GM19351 (cell line): ENCODE results near the gene PCLO.
"Not testable (repeated sequence)": the region's sequence is repeated elsewhere in the genome, so short reads cannot be mapped to it uniquely, and the experiment has no call there.

Experiments
- ATAC-seq: cut with Tn5 transposase; IDR thresholded peaks from one replicate; pipeline ENCODE4 v1.9.1; 2021; ENCODE audit warnings: mild to moderate bottlenecking, moderate library complexity; ENCODE audit not compliant: unreplicated experiment

PCLO gene

GRCh38 chr7:83053965-83054364 lies 108.7 kb downstream of the PCLO start:
- no peak for ATAC-seq

- no peak for ATAC-seq
Measured at GRCh38 chr7:83040484-83040883, 122.2 kb downstream of the PCLO start.

GRCh38 chr7:83038787-83039186 lies 123.9 kb downstream of the PCLO start:
- no peak for ATAC-seq

- ATAC-seq: no peak
Measured at GRCh38 chr7:83036721-83037380, 125.8 kb downstream of the PCLO start.

GRCh38 chr7:83036130-83036529 lies 126.6 kb downstream of the PCLO start:
- ATAC-seq: no peak

DNA sequence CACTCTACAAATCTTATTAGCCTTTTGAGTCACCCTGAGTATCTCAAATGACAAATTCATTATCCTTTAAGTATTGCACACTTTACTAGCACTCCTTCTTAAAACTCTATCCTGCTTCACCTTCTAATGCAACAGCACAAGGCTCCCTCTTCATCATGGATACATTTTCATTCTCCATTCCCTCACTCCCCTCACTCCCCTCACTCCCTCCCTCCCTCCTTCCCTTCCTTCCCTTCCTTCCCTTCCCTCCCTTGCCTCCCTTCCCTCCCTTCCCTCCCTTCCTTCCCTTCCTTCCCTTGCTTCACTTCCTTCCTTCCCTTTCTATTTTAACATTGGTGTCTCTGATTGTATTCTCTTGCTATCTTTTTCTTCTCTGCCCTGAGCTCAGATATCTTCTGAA lies 130.5 kb downstream of the PCLO start:
- no peak for ATAC-seq

DNA sequence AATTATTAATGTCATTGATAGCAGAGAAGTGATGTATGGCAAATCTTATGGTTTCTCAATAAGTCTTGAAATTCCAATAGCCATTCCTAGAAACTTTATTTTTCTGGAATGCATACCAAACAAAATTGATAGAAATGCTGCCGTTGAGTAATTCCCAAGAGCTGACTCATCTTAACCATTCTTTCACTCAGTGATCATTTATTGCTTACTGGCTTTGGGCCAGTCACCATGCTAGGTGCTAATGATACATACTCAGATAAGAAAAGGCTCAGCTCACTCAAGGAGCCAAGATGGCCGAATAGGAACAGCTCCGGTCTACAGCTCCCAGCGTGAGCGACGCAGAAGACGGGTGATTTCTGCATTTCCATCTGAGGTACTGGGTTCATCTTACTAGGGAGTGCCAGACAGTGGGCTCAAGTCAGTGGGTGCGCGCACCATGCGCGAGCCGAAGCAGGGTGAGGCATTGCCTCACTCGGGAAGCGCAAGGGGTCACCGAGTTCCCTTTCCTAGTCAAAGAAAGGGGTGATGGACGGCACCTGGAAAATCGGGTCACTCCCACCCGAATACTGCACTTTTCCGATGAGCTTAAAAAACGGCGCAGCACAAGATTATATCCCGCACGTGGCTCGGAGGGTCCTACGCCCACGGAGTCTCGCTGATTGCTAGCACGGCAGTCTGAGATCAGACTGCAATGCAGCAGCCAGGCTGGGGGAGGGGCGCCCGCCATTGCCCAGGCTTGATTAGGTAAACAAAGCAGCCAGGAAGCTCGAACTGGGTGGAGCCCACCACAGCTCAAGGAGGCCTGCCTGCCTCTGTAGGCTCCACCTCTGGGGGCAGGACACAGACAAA lies 138.6 kb downstream of the PCLO start:
- ATAC-seq: not testable (repeated sequence)

- ATAC-seq: no peak
Measured at GRCh38 chr7:83021032-83021431, 141.7 kb downstream of the PCLO start.

DNA sequence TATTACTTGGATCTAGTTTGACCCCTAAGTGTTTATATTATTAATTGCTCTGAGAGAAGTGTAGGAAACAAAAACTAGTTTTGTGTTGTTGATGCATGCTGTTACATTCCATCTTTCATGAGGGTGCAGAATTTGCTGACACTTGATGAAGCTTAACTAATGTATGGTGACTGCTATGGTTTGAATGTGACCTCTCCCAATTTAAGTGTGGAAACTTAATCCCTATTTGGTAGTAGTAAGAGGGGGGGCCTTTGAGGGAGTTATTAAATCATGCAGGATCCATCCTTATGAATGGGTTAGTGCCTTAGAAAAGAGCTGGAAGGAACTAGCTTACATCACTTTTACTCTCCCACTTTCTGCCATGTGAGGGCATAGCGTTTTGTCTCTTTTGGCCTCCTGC lies 142.5 kb downstream of the PCLO start:
- no peak for ATAC-seq

DNA sequence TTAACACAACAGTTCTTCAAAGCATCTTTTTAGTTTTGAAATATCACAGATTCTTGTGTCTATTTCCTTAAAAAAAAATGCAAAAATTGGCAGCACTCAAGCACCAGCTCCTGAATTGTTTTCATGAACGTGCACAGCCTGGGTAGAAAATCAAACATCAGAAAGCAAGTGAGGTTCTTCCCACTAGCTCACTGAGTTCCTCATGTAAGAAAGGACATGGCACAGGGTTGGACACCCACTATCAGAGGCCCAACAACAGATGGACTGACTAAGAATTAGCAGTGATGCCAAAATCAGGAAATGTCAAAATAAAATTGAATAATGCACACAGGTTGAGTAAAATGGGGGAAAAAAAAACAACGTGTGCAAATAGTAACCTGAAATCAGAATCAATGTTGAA lies 146.8 kb downstream of the PCLO start:
- ATAC-seq: no peak

DNA sequence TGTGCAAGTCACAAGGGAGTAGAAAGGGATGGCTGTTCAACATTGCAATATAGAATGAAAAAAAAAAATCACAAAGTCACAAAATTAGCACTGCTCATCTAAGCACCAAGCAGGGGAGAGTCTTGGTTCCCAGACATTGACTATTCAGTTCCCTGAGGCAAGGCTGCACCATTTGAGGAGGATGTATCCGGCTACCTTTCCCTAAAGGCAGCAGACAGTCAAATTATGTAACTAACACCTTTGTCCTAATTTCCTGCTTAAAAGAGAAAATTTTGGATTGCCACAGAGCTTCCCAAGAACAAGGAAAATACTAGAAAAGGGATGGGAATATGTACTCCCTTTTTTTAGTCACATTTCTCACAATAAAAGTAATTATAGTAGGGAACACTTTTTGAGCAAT lies 148.1 kb downstream of the PCLO start:
- no peak for ATAC-seq

GRCh38 chr7:83011954-83012353 lies 150.7 kb downstream of the PCLO start:
- ATAC-seq: no peak

GRCh38 chr7:83005410-83005809 lies 157.3 kb downstream of the PCLO start:
- ATAC-seq: no peak

GRCh38 chr7:83001362-83002040 lies 161.2 kb downstream of the PCLO start:
- ATAC-seq: no peak

DNA sequence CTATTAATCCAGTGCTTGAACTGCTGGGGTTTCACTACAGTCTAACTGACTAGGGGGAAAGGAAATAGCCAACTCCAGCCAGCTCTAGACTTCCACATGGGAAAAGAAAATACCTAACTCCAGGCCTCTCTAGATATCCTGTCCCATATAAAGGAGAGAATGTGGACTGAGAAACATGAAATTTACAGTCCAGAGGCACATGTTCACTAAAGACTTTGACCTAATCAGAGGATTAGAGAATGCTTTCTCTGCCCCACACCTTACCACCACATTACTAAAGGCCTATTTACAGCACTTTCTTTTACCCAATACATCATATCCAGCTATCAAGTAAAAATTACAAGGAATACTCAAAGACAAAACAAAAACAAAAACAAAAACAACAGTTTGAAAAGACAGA lies 164.2 kb downstream of the PCLO start:
- ATAC-seq: no peak

DNA sequence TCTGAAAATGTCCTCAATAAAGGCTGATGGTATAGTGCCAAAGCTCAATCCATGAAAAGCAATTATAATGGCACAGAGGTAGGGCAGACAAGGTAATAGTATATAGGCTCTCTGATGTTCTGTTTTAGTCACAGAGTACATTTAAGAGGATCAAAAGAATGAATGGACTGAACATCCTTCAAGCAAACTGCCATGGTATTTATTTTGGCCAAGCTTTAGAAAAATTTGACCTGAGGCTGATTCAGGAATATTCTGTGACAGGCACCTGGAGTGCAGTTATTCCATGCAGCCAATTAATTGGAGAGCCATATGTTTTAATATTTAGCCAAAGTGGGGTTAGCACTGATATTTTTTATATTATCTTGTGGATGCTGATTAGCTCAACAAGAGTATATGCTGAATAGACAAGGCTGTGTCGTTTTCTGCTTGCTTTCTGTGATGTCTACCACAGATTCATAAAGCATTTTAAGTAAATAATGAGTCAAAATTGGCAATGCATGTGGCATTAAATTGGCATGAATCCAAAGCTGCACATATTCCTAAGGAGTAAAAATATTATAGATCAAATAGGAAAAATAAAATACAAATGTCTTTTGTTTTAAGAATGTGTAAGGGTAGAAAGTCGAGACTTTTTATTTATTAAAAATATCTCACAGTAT lies 177.4 kb downstream of the PCLO start:
- ATAC-seq: no peak

- no peak for ATAC-seq
Measured at GRCh38 chr7:82980130-82980788, 182.4 kb downstream of the PCLO start.

GRCh38 chr7:82975811-82976468 lies 186.7 kb downstream of the PCLO start:
- ATAC-seq: no peak

- no peak for ATAC-seq
Measured at GRCh38 chr7:82972135-82972534, 190.5 kb downstream of the PCLO start.
